ENCODE results near the gene GPC5. TPM values are rescaled to one million over a fixed set of nuclear protein-coding genes. Genes with fewer than 3 reads are reported as not detected.

Gene GPC5
- total RNA-seq, 1 experiment from 2014 or later, result 0.15 TPM

- Mint-ChIP-seq H3K4me1 (peaks cover 10 to 11% of the 10 kb centered on the region in 2 experiments), H3K4me3 (no peak overlapping the region), H3K36me3 (ENCODE audit: insufficient read depth in 1 of 3, low read depth in 3 of 3) (no peaks in the 10 kb centered on the region), H3K9me3 (no peaks in the 10 kb centered on the region), H3K27me3 (ENCODE audit: low read depth) (no peaks in the 10 kb centered on the region; the same call in 1 of the 2 replicates), H3K27ac (no peak overlapping the region)
- H3K79me2 ChIP-seq (ENCODE audit: insufficient read depth, low read length), result no peaks in the 10 kb centered on the region
- H3K27me3 ChIP-seq (ENCODE audit: insufficient read depth, low read length), result no peaks in the 10 kb centered on the region
- no peak for TF ChIP-seq CTCF (conservative IDR thresholded peaks at IDR 0.05)
- H3K9me3 ChIP-seq (ENCODE audit: control insufficient read depth, low read depth, low read length), result no peaks in the 10 kb centered on the region
- no peaks in the 10 kb centered on the region for H3K23me2 ChIP-seq (ENCODE audit: insufficient read length, low read depth, low read length, poor library complexity, severe bottlenecking)
- no peak overlapping the region for H4K8ac ChIP-seq (replicated peaks; ENCODE audit: insufficient read length, low read depth, low read length)
- H3K56ac ChIP-seq (ENCODE audit: insufficient read length, low read depth, low read length), result no peak overlapping the region
- H4K5ac ChIP-seq (ENCODE audit: insufficient read length, low read depth, low read length), result no peak overlapping the region
- H2AK5ac ChIP-seq (ENCODE audit: insufficient read length, low read length), result no peak overlapping the region
- H3K4me2 ChIP-seq (ENCODE audit: insufficient read depth, insufficient read length, low read length), result no peak overlapping the region
- H3K27ac ChIP-seq (ENCODE audit: insufficient read length, low read depth, low read length), result no peak overlapping the region
- no peak overlapping the region for H3K18ac ChIP-seq (ENCODE audit: insufficient read length, low read depth, low read length)
- no peak overlapping the region for H2AFZ ChIP-seq (ENCODE audit: low read length)
- no peak overlapping the region for H2BK15ac ChIP-seq (ENCODE audit: low read depth, low read length)
- H3T11ph ChIP-seq (ENCODE audit: low read length), result no peak overlapping the region
- no peaks in the 10 kb centered on the region for H4K20me1 ChIP-seq (ENCODE audit: control insufficient read depth, insufficient read depth, insufficient read length)
- no peak overlapping the region for H2BK5ac ChIP-seq (ENCODE audit: insufficient read length, low read length)
- DNase-seq, result peak; percentile 38
- H3K79me1 ChIP-seq (ENCODE audit: insufficient read depth, low read depth, low read length, poor library complexity, severe bottlenecking), result no peaks in the 10 kb centered on the region
- H3K4me1 ChIP-seq (ENCODE audit: insufficient read depth, low read length), result no peaks in the 10 kb centered on the region
- H3K14ac ChIP-seq (ENCODE audit: insufficient read depth, low read length), result no peak overlapping the region
- no peak overlapping the region for H2BK120ac ChIP-seq (ENCODE audit: low read depth, low read length, poor library complexity, severe bottlenecking)
- H3K4ac ChIP-seq (ENCODE audit: low read depth, low read length), result no peak overlapping the region
- H3K9ac ChIP-seq (ENCODE audit: extremely low read depth, insufficient read length, low read length), result no peak overlapping the region
- no peak overlapping the region for H4K91ac ChIP-seq (ENCODE audit: insufficient read length, low read depth, low read length)
- H2BK20ac ChIP-seq (ENCODE audit: low read depth, low read length, poor library complexity, severe bottlenecking), result no peak overlapping the region
- H2BK12ac ChIP-seq (ENCODE audit: insufficient read length, low read depth, low read length), result no peak overlapping the region
- no peak overlapping the region for H3K23ac ChIP-seq (ENCODE audit: insufficient read length, low read depth, low read length)
Observed at GRCh38 chr13:92719868-92720267, 1321.4 kb downstream of the GPC5 start.

Data from H9 (cell line).